Nucleus accumbens (tissue), 56 donors: ENCODE data around the gene UFC1.

Experiments
- DNase-seq, 56 donors: peaks; one replicate each; lab custom pipeline; 2025; lab: John Stamatoyannopoulos, UW

UFC1 gene

GRCh38 chr1:161187311-161187710 is 33.5 kb downstream of the UFC1 start:
- peak in 1 of 56 donors; percentile 6 for DNase-seq

GRCh38 chr1:161188381-161188780 is 34.6 kb downstream of the UFC1 start:
- DNase-seq: no peak

- no peak for DNase-seq
Measured at GRCh38 chr1:161189036-161189435, 35.3 kb downstream of the UFC1 start.

GRCh38 chr1:161190962-161191521 is 37.3 kb downstream of the UFC1 start:
- peak in 26 of 56 donors; percentile 7 to 69 (median 27) for DNase-seq

- DNase-seq: no peak
Measured at GRCh38 chr1:161191971-161192370, 38.2 kb downstream of the UFC1 start.

- peak in 45 of 56 donors; percentile 11 to 83 (median 44) for DNase-seq
Measured at GRCh38 chr1:161192476-161193465, 39.0 kb downstream of the UFC1 start.

- peak in 52 of 56 donors; percentile 25 to 87 (median 73) for DNase-seq
Measured at GRCh38 chr1:161193561-161194235, 39.9 kb downstream of the UFC1 start.

GRCh38 chr1:161195171-161195570 is 41.4 kb downstream of the UFC1 start:
- DNase-seq: peak in 3 of 56 donors; percentile 3 to 34 (median 13)

GRCh38 chr1:161196111-161196510 is 42.3 kb downstream of the UFC1 start:
- DNase-seq: no peak

GRCh38 chr1:161196521-161197451 is 43.0 kb downstream of the UFC1 start:
- peak in 11 of 56 donors; percentile 20 to 37 (median 28) for DNase-seq

GRCh38 chr1:161197560-161198193 is 43.9 kb downstream of the UFC1 start:
- DNase-seq: peak in 1 of 56 donors; percentile 36

GRCh38 chr1:161198194-161198896 is 44.6 kb downstream of the UFC1 start:
- DNase-seq: peak in 35 of 56 donors; percentile 26 to 74 (median 51)

- peak in 54 of 56 donors; percentile 33 to 94 (median 81) for DNase-seq
Measured at GRCh38 chr1:161198897-161199431, 45.2 kb downstream of the UFC1 start, which contains the start of gene ADAMTS4. TSS of gene ADAMTS4 (minus strand) at chr1:161199054. CDS start at chr1:161198627, 427 bp downstream.

GRCh38 chr1:161199506-161200139 is 45.8 kb downstream of the UFC1 start:
- peak in 22 of 56 donors; percentile 9 to 70 (median 33) for DNase-seq

GRCh38 chr1:161200421-161200991 is 46.7 kb downstream of the UFC1 start:
- DNase-seq: peak in 54 of 56 donors; percentile 36 to 89 (median 72)

GRCh38 chr1:161200992-161201835 is 47.4 kb downstream of the UFC1 start:
- peak in 30 of 56 donors; percentile 26 to 74 (median 58) for DNase-seq
